Non-pigmented ciliary epithelial cell (primary cell): Measurements from ENCODE around the gene C9orf50.

Experiments
- DNase-seq: peaks from one replicate; pipeline ENCODE4 v3.0.0-alpha.2; 2010; ENCODE audit warnings: low read depth

Gene C9orf50

GRCh38 chr9:129631674-129632129, 10.8 kb upstream of the C9orf50 start:
- DNase-seq = no peak

GRCh38 chr9:129630967-129631673, 10.2 kb upstream of the C9orf50 start:
- DNase-seq = no peak

- no peak for DNase-seq
Observed at GRCh38 chr9:129629251-129629820, 8.4 kb upstream of the C9orf50 start.

- no peak for DNase-seq
Observed at GRCh38 chr9:129628709-129629108, 7.8 kb upstream of the C9orf50 start.

GRCh38 chr9:129627556-129628440, 6.9 kb upstream of the C9orf50 start:
- no peak for DNase-seq

GRCh38 chr9:129626625-129627284, 5.9 kb upstream of the C9orf50 start:
- peak; percentile 77 for DNase-seq

GRCh38 chr9:129626079-129626624, 5.3 kb upstream of the C9orf50 start, which contains the start of gene NTMT1:
NTMT1 (plus strand) TSS chr9:129626163; CDS start chr9:129632704, 6,541 bp downstream.
- DNase-seq = no peak

GRCh38 chr9:129624947-129625346, 4.0 kb upstream of the C9orf50 start:
- DNase-seq = no peak

GRCh38 chr9:129624168-129624759, 3.4 kb upstream of the C9orf50 start:
- DNase-seq = no peak

- DNase-seq = no peak
Observed at GRCh38 chr9:129623331-129623730, 2.4 kb upstream of the C9orf50 start.

GRCh38 chr9:129619787-129620668, 873 bp downstream of the C9orf50 start:
- DNase-seq = no peak

- DNase-seq = no peak
Observed at GRCh38 chr9:129617167-129617566, 3.7 kb downstream of the C9orf50 start.

GRCh38 chr9:129615407-129616285, 5.3 kb downstream of the C9orf50 start:
- no peak for DNase-seq

- no peak for DNase-seq
Observed at GRCh38 chr9:129614932-129615331, 6.0 kb downstream of the C9orf50 start.

GRCh38 chr9:129613520-129614175, 7.3 kb downstream of the C9orf50 start:
- DNase-seq = no peak

- DNase-seq = no peak
Observed at GRCh38 chr9:129612815-129613519, 7.9 kb downstream of the C9orf50 start.

- DNase-seq = no peak
Observed at GRCh38 chr9:129612123-129612522, 8.8 kb downstream of the C9orf50 start.

- DNase-seq = no peak
Observed at GRCh38 chr9:129611307-129611800, 9.5 kb downstream of the C9orf50 start.
